ENCODE measurements around the gene RIC8B. TPM values are rescaled to one million over a fixed set of nuclear protein-coding genes. Genes with fewer than 3 reads are reported as not detected.

RIC8B gene
- total RNA-seq, 4 donors from 2014 or later, result 15.1 to 24.9 (median 21.6) TPM

DNA sequence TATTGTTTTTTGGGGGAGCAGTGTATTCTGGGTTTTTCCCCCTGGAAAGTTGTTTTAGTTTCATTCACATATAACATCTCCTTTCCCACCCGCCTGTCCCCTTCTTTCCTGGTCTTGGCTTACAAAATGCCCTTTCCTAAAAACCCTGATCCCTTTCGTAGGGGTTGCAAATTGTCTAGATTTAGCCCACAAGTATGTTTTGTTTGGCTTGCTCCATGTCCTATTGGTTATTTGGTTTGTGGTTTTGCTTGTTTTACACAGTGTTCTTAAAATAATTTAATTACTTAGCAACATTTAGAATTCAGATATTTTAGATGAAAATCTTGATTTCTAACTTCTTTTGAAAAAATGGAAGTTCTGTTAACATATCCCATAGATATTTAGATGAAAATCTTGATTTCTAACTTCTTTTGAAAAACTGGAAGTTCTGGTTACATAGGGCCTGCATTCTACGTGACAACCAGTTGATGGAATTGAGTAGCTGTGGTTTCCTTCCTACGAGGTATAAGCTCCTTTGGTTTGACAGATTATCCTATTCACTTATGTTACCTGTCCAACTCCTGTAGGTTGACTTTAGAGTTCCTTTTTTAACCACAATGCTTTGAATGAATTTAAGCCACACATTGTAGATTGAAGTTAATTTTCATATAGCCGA, 92.1 kb downstream of the RIC8B start:
- no peak overlapping the region for H3K4me3 ChIP-seq
- no peaks in the 10 kb centered on the region for H3K9me3 ChIP-seq
- no peak for DNase-seq (ENCODE audit: low spot score in 2 of 2)
- TF ChIP-seq, protein P1, sequence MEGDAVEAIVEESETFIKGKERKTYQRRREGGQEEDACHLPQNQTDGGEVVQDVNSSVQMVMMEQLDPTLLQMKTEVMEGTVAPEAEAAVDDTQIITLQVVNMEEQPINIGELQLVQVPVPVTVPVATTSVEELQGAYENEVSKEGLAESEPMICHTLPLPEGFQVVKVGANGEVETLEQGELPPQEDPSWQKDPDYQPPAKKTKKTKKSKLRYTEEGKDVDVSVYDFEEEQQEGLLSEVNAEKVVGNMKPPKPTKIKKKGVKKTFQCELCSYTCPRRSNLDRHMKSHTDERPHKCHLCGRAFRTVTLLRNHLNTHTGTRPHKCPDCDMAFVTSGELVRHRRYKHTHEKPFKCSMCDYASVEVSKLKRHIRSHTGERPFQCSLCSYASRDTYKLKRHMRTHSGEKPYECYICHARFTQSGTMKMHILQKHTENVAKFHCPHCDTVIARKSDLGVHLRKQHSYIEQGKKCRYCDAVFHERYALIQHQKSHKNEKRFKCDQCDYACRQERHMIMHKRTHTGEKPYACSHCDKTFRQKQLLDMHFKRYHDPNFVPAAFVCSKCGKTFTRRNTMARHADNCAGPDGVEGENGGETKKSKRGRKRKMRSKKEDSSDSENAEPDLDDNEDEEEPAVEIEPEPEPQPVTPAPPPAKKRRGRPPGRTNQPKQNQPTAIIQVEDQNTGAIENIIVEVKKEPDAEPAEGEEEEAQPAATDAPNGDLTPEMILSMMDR (IDR thresholded peaks at IDR 0.05), result no peak
- TF ChIP-seq POLR2A (IDR thresholded peaks at IDR 0.05) (no peak), EP300 (IDR thresholded peaks at IDR 0.05) (no peak)
- WGBS, 2 donors, result 67 to 76% methylated on average over 5 of the region's 5 CpGs
- peaks cover 0 to 45% (median 0%) of the 10 kb centered on the region in 4 donors for H3K4me1 ChIP-seq
- H3K27me3 ChIP-seq, result no peaks in the 10 kb centered on the region
- no peak overlapping the region for H3K27ac ChIP-seq
- H3K36me3 ChIP-seq, result no peaks in the 10 kb centered on the region

DNA sequence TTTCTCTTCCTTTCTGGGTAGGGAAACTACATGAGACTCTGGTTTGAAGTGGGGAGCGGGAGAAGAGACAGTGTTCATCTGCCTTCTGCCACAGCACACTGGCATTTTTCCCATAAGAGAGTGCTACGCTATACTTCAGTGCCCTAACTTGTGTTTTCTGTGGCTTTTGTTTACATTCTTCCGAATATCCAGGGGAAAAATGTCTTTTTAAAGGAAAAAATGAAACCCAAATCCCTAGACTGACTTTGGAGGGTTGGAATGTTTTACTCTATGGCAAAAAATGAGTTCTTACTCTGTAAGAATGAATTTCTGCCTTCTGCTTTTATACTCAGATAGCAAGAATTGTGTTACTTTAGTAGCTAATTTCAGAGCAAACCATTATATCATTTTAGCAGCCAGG, 93.2 kb downstream of the RIC8B start:
- no peak for DNase-seq (ENCODE audit: low spot score in 2 of 2)
- no peak overlapping the region for H3K4me3 ChIP-seq
- H3K27me3 ChIP-seq, result no peaks in the 10 kb centered on the region
- H3K36me3 ChIP-seq, result peaks cover 0 to under 1% (median 0%) of the 10 kb centered on the region in 3 donors
- no peaks in the 10 kb centered on the region for H3K9me3 ChIP-seq
- TF ChIP-seq, protein P1 (IDR thresholded peaks at IDR 0.05), result no peak
- TF ChIP-seq POLR2A (IDR thresholded peaks at IDR 0.05) (no peak), EP300 (IDR thresholded peaks at IDR 0.05) (no peak)
- H3K27ac ChIP-seq, result no peak overlapping the region
- 60 to 76% methylated on average over 3 of the region's 3 CpGs for WGBS, 2 donors
- peaks cover 0 to 34% (median 0%) of the 10 kb centered on the region in 4 donors for H3K4me1 ChIP-seq

DNA sequence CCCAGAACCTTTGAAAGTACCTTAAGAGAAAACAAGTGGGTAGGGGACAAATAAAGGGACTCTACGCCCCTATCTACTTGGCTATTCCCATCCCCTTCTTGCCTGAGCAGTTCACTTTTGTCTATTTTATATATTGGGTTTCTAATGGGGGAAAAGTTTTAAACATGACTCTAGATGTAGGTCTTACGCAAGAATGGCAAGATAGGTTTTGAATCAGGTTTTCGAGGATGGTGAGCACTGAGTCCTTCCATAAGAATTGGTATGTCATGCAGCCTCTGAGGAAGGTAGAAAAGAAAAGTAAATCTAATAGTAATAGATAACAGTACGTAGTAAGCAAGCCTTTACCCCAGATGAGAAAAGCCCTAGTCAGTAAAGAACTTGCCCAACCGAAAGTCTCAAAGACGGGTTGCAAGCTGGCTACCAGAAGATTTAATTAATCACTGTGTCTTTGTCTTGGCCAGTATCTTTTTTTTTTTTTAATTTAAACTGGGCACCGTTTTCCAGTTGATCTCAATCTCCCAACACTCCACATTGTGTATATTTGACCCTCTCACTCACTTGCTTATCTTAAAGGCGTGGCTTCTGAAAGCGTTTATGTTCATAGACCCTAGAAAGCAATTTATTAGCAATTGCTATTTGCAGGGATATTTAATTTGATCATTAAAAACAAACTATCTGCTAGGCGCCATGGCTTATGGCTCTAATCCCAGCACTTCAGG, 94.7 kb downstream of the RIC8B start:
- Histone ChIP-seq H3K9me3 (no peaks in the 10 kb centered on the region), H3K4me3 (no peak overlapping the region), H3K36me3 (peaks cover 0 to 8% (median 0%) of the 10 kb centered on the region in 3 donors), H3K27me3 (no peaks in the 10 kb centered on the region), H3K27ac (no peak overlapping the region), H3K4me1 (peaks cover 0 to 24% (median 0%) of the 10 kb centered on the region in 4 donors)
- 91 to 92% methylated on average over 10 of the region's 10 CpGs for WGBS, 2 donors
- no peak for DNase-seq (ENCODE audit: low spot score in 2 of 2)
- no peak for TF ChIP-seq POLR2A (IDR thresholded peaks at IDR 0.05)
- TF ChIP-seq, protein P1 (IDR thresholded peaks at IDR 0.05), result no peak
- no peak for TF ChIP-seq EP300 (IDR thresholded peaks at IDR 0.05)

DNA sequence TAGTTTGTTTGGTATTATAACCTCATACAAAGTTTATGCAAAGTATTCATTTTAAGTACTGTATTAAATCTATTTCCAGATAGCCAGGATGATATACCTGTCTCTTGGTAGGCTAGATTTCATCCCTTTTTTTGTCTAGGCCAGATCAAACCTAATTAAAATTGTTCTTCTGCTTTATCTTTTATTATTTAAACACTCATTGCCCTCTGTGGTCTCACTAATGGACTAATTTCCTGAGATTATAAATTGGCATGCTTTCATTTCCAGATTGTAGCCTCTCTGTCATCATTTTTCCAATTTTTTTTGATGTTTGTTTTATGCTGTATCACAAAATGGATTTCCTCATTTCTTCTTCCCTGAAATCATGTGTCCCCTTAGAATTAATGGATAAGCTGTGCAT, 95.6 kb downstream of the RIC8B start:
- no peaks in the 10 kb centered on the region for H3K27me3 ChIP-seq
- H3K36me3 ChIP-seq, result peaks cover 0 to 14% (median 0%) of the 10 kb centered on the region in 3 donors
- H3K27ac ChIP-seq, result no peak overlapping the region
- TF ChIP-seq POLR2A (IDR thresholded peaks at IDR 0.05) (no peak), EP300 (IDR thresholded peaks at IDR 0.05) (no peak)
- TF ChIP-seq, protein P1 (IDR thresholded peaks at IDR 0.05), result no peak
- H3K9me3 ChIP-seq, result no peaks in the 10 kb centered on the region
- H3K4me1 ChIP-seq, result peaks cover 0 to 24% (median 0%) of the 10 kb centered on the region in 4 donors
- DNase-seq (ENCODE audit: low spot score in 2 of 2), result no peak
- no peak overlapping the region for H3K4me3 ChIP-seq

DNA sequence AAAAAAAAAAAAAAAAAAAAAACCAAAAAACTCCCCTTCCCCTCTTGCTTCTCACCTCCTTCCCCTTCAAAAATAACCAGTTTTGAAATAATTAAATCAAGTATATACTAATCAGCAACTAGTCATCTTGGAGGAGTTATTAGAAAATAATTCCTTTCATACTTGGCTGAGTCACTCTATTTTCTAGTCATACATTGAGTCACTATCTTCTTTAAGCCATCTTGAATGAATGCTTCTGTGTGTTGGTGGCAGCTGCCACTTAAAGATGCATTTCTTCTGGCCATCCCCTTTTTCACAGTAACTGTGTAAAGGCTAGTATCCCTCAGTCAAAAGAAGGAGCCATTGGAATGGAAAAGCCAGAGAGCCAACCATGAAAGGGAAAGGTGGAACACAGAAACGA, 97.0 kb downstream of the RIC8B start:
- Histone ChIP-seq H3K27me3 (no peaks in the 10 kb centered on the region), H3K4me3 (no peak overlapping the region), H3K36me3 (peaks cover 0 to 14% (median 0%) of the 10 kb centered on the region in 3 donors), H3K9me3 (no peaks in the 10 kb centered on the region), H3K27ac (no peak overlapping the region), H3K4me1 (peaks cover 0 to 13% (median 0%) of the 10 kb centered on the region in 4 donors)
- DNase-seq (ENCODE audit: low spot score in 2 of 2), result no peak
- 91 to 94% methylated on average over 1 of the region's 1 CpG for WGBS, 2 donors
- TF ChIP-seq POLR2A (IDR thresholded peaks at IDR 0.05) (no peak), EP300 (IDR thresholded peaks at IDR 0.05) (no peak)
- TF ChIP-seq, protein P1 (IDR thresholded peaks at IDR 0.05), result no peak

Measured in tibial nerve (tissue), 4 donors.